Endodermal cell (in vitro differentiated cells): ENCODE data around the gene VAMP3. TPM values are rescaled to one million over a fixed set of nuclear protein-coding genes. Genes with fewer than 3 reads are reported as not detected.

Source experiments
- DNase-seq: peaks from one replicate; pipeline ENCODE4 v3.0.0-alpha.2; 2017
- H3K27ac ChIP-seq: 2 replicates; pipeline ENCODE4 v1.5.1; 2013; ENCODE audit warnings: mild to moderate bottlenecking, low read depth, low read length, moderate library complexity
- H3K27me3 ChIP-seq: 2 replicates; pipeline ENCODE4 v1.6.1; 2013; ENCODE audit warnings: mild to moderate bottlenecking, low read length, moderate library complexity; ENCODE audit not compliant: insufficient read depth, control insufficient read depth, poor library complexity, severe bottlenecking
- H3K36me3 ChIP-seq: 2 replicates; pipeline ENCODE4 v1.7.0; 2013; ENCODE audit warnings: mild to moderate bottlenecking, low read length, moderate library complexity; ENCODE audit not compliant: control insufficient read depth, insufficient read depth
- H3K4me1 ChIP-seq: one replicate; pipeline ENCODE4 v1.7.0; 2013; ENCODE audit warnings: low read length; ENCODE audit not compliant: control insufficient read depth, insufficient read depth
- H3K4me3 ChIP-seq: 2 replicates; pipeline ENCODE4 v1.5.1; 2013; ENCODE audit warnings: mild to moderate bottlenecking, low read length, moderate library complexity
- H3K9ac ChIP-seq: 2 replicates; pipeline ENCODE4 v1.6.1; 2013; ENCODE audit warnings: mild to moderate bottlenecking, low read length, moderate library complexity; ENCODE audit not compliant: poor library complexity, severe bottlenecking; ENCODE audit errors: extremely low read depth
- H3K9me3 ChIP-seq: 2 replicates; pipeline ENCODE4 v1.6.1; 2013; ENCODE audit warnings: mild to moderate bottlenecking, low read length, moderate library complexity; ENCODE audit not compliant: control insufficient read depth
- H3K27ac Mint-ChIP-seq: 2 replicates; pipeline ENCODE4 v1.8.0; 2020; ENCODE audit warnings: mixed read lengths
- H3K27me3 Mint-ChIP-seq: 2 replicates; pipeline ENCODE4 v1.8.0; 2021; ENCODE audit warnings: mild to moderate bottlenecking, mixed read lengths; ENCODE audit not compliant: insufficient read depth
- H3K36me3 Mint-ChIP-seq: 2 replicates; pipeline ENCODE4 v1.8.0; 2020; ENCODE audit warnings: low read depth, mixed read lengths
- H3K4me1 Mint-ChIP-seq: 2 replicates; pipeline ENCODE4 v1.8.0; 2020; ENCODE audit warnings: mixed read lengths
- H3K4me3 Mint-ChIP-seq: 2 replicates; pipeline ENCODE4 v1.8.0; 2020; ENCODE audit warnings: mild to moderate bottlenecking, moderate library complexity, mixed read lengths
- H3K9me3 Mint-ChIP-seq: 2 replicates; pipeline ENCODE4 v1.8.0; 2020; ENCODE audit warnings: mild to moderate bottlenecking, mixed read lengths
- WGBS, 2 experiments: methylation state at CpG; one replicate each; pipeline versions ENCODE4 v1.1.5 to v1.1.7; 2013; ENCODE audit warnings: missing lambda C conversion rate in 2 of 2, mixed read lengths in 1 of 2; ENCODE audit not compliant: insufficient coverage in 1 of 2, insufficient read length in 1 of 2; 5-methylcytosine and 5-hydroxymethylcytosine counted together
- total RNA-seq, 2 donors: library from RNA; stranded (reverse); fragmentation: NEBNext Ultra II Directional in 1 of 2; extraction: Animal tissue kit (Norgen Biotek cat#: 25700) in 1 of 2; gene quantifications; 2 replicates in 1 of 2; 3 replicates in 1 of 2; pipeline ENCODE4 v1.2.1, GENCODE V29; 2021
- TF ChIP-seq, protein P1 (sequence below): fragments of 200-600 bp; sonication (generic); conservative IDR thresholded peaks from 2 replicates; pipeline ENCODE4 v1.5.0; 2021; ENCODE audit warnings: antibody characterized with exemption, mild to moderate bottlenecking

VAMP3 gene
- total RNA-seq, 2 donors from 2014 or later = 53.2 to 60.2 TPM

DNA sequence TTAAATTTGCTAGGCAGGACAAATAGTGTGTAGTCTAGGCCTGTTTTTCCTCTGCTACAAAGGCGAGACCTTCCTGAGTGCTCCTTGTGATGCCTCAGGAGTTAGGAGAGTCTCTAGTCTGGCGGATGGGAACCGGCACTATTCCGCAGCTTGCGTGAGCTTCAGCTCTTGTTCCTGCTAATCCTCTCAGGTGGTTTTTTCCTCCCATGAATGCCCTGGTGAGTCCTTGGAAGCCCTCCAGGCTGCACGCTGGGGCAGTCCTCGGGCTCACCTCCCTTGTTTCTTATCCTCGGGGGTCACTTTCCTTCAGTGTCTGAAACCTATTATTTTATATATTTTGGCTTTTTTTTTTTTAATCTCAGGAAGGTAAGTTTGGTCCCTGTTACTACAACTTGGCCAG lies 53.6 kb downstream of the VAMP3 start:
- no peaks in the 10 kb centered on the region for H3K4me1 Mint-ChIP-seq
- Histone ChIP-seq H3K9ac (no peak overlapping the region), H3K4me3 (no peak overlapping the region), H3K27ac (no peak overlapping the region), H3K27me3 (no peaks in the 10 kb centered on the region), H3K36me3 (no peaks in the 10 kb centered on the region), H3K4me1 (no peaks in the 10 kb centered on the region), H3K9me3 (no peaks in the 10 kb centered on the region)
- no peak overlapping the region for H3K4me3 Mint-ChIP-seq
- H3K36me3 Mint-ChIP-seq = peaks cover 13% of the 10 kb centered on the region
- no peak overlapping the region for H3K27ac Mint-ChIP-seq
- H3K9me3 Mint-ChIP-seq = no peaks in the 10 kb centered on the region
- 86 to 95% methylated on average over 4 to 8 of the region's 8 CpGs for WGBS, 2 experiments
- DNase-seq = no peak
- TF ChIP-seq, protein P1, sequence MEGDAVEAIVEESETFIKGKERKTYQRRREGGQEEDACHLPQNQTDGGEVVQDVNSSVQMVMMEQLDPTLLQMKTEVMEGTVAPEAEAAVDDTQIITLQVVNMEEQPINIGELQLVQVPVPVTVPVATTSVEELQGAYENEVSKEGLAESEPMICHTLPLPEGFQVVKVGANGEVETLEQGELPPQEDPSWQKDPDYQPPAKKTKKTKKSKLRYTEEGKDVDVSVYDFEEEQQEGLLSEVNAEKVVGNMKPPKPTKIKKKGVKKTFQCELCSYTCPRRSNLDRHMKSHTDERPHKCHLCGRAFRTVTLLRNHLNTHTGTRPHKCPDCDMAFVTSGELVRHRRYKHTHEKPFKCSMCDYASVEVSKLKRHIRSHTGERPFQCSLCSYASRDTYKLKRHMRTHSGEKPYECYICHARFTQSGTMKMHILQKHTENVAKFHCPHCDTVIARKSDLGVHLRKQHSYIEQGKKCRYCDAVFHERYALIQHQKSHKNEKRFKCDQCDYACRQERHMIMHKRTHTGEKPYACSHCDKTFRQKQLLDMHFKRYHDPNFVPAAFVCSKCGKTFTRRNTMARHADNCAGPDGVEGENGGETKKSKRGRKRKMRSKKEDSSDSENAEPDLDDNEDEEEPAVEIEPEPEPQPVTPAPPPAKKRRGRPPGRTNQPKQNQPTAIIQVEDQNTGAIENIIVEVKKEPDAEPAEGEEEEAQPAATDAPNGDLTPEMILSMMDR = no peak
- H3K27me3 Mint-ChIP-seq = no peaks in the 10 kb centered on the region

DNA sequence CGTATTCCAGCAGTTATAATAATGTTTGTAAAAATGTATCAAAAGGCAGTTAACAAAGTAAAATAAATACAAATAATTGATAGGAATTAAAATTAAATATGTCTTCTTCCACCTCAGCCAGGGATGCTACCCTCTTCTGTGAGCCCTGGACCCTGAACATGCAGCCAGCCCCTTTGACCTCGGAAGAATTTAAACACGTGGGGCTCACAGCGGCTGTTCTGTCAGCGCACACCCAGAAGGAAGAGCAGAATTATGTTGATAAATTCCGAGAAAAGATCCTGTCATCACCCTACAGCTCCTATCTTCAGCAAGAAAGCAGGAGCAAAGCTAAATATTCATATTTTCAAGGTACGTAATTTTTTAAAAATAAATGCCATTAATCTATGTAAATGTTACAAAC lies 55.3 kb downstream of the VAMP3 start:
- WGBS, 2 experiments = 92 to 98% methylated on average over 5 to 7 of the region's 7 CpGs
- H3K27me3 ChIP-seq = no peaks in the 10 kb centered on the region
- no peaks in the 10 kb centered on the region for H3K27me3 Mint-ChIP-seq
- H3K4me3 ChIP-seq = no peak overlapping the region
- H3K36me3 Mint-ChIP-seq = peaks cover 11% of the 10 kb centered on the region
- no peaks in the 10 kb centered on the region for H3K9me3 Mint-ChIP-seq
- H3K4me1 Mint-ChIP-seq = peaks cover 4% of the 10 kb centered on the region
- H3K9ac ChIP-seq = no peak overlapping the region
- no peak for DNase-seq
- H3K4me1 ChIP-seq = no peaks in the 10 kb centered on the region
- no peak overlapping the region for H3K27ac Mint-ChIP-seq
- H3K36me3 ChIP-seq = no peaks in the 10 kb centered on the region
- H3K4me3 Mint-ChIP-seq = no peak overlapping the region
- H3K27ac ChIP-seq = no peak overlapping the region
- H3K9me3 ChIP-seq = no peaks in the 10 kb centered on the region
- TF ChIP-seq, protein P1 = no peak

DNA sequence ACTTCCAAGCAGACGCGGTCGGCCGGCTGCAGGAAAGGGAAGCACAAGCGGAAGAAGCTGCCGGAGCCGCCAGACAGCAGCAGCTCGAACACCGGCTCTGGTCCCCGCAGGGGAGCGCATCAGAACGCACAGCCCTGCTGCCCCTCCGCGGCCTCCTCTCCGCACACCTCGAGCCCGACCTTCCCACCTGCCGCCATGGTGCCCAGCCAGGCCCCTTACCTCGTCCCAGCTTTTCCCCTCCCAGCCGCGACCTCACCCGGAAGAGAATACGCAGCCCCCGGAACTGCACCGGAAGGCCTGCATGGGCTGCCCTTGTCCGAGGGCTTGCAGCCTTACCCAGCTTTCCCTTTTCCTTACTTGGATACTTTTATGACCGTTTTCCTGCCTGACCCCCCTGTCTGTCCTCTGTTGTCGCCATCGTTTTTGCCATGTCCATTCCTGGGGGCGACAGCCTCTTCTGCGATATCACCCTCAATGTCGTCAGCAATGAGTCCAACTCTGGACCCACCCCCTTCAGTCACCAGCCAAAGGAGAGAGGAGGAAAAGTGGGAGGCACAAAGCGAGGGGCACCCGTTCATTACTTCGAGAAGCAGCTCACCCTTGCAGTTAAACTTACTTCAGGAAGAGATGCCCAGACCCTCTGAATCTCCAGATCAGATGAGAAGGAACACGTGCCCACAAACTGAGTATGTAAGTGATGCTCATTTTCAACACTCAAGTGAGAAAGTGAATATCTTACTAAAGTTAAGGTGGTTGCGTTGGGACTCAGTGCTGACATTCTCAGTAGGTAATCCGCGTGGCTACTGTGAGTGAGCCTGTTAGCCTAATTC lies 56.2 kb downstream of the VAMP3 start:
- no peak overlapping the region for H3K4me3 Mint-ChIP-seq
- H3K4me1 ChIP-seq = no peaks in the 10 kb centered on the region
- 95 to 98% methylated on average over 20 to 39 of the region's 39 CpGs for WGBS, 2 experiments
- TF ChIP-seq, protein P1 = no peak
- H3K9me3 Mint-ChIP-seq = no peaks in the 10 kb centered on the region
- no peak for DNase-seq
- peaks cover 9% of the 10 kb centered on the region for H3K36me3 Mint-ChIP-seq
- H3K27ac ChIP-seq = no peak overlapping the region
- H3K9ac ChIP-seq = no peak overlapping the region
- H3K9me3 ChIP-seq = no peaks in the 10 kb centered on the region
- no peaks in the 10 kb centered on the region for H3K27me3 Mint-ChIP-seq
- H3K36me3 ChIP-seq = no peaks in the 10 kb centered on the region
- no peak overlapping the region for H3K27ac Mint-ChIP-seq
- H3K27me3 ChIP-seq = no peaks in the 10 kb centered on the region
- H3K4me3 ChIP-seq = no peak overlapping the region
- H3K4me1 Mint-ChIP-seq = peaks cover 4% of the 10 kb centered on the region

Other genes starting within 250 kb of the VAMP3 start
- gene PER3, start 13.0 kb downstream of the VAMP3 start, total RNA-seq = 1 to 10 TPM; 3.9 to 6.3 TPM
- not detected for gene UTS2, start 81.8 kb downstream of the VAMP3 start, total RNA-seq
- not detected for gene TNFRSF9, start 169.5 kb downstream of the VAMP3 start, total RNA-seq
- 100 to 1,000 TPM; 304 to 378 TPM for gene PARK7, start 190.4 kb downstream of the VAMP3 start, total RNA-seq